Measurements from ENCODE around the gene RYR2.
A peak's percentile ranks its signal among the peaks of the same experiment; 100 is the strongest.
"Not testable (repeated sequence)": the region's sequence is repeated elsewhere in the genome, so short reads cannot be mapped to it uniquely, and the experiment has no call there.

RYR2 gene

GRCh38 chr1:237084341-237085077 is 42.5 kb downstream of the RYR2 start:
- no peak for FAIRE-seq

GRCh38 chr1:237091691-237092090 is 49.7 kb downstream of the RYR2 start:
- no peak for FAIRE-seq

- no peak for FAIRE-seq
These were observed 51.7 kb downstream of the RYR2 start for GRCh38 chr1:237093691-237094090.

- no peak for FAIRE-seq
These were observed 56.6 kb downstream of the RYR2 start for GRCh38 chr1:237098541-237098940.

GRCh38 chr1:237103021-237103420 is 61.0 kb downstream of the RYR2 start:
- FAIRE-seq = no peak

- no peak for FAIRE-seq
These were observed 62.1 kb downstream of the RYR2 start for GRCh38 chr1:237104096-237104495.

GRCh38 chr1:237105826-237106225 is 63.8 kb downstream of the RYR2 start:
- no peak for FAIRE-seq

- no peak for FAIRE-seq
These were observed 66.5 kb downstream of the RYR2 start for GRCh38 chr1:237108297-237109040.

- no peak for FAIRE-seq
These were observed 69.8 kb downstream of the RYR2 start for GRCh38 chr1:237111807-237112206.

- FAIRE-seq = no peak
These were observed 70.7 kb downstream of the RYR2 start for GRCh38 chr1:237112663-237113062.

GRCh38 chr1:237115035-237115434 is 73.1 kb downstream of the RYR2 start:
- FAIRE-seq = no peak

GRCh38 chr1:237119091-237119490 is 77.1 kb downstream of the RYR2 start:
- no peak for FAIRE-seq

- FAIRE-seq = no peak
These were observed 78.7 kb downstream of the RYR2 start for GRCh38 chr1:237120683-237121082.

GRCh38 chr1:237124856-237125462 is 83.0 kb downstream of the RYR2 start:
- no peak for FAIRE-seq

GRCh38 chr1:237126180-237126579 is 84.2 kb downstream of the RYR2 start:
- no peak for FAIRE-seq

- FAIRE-seq = not testable (repeated sequence)
These were observed 85.3 kb downstream of the RYR2 start for GRCh38 chr1:237127301-237127700.

GRCh38 chr1:237133921-237134320 is 91.9 kb downstream of the RYR2 start:
- FAIRE-seq = no peak

GRCh38 chr1:237134929-237135328 is 92.9 kb downstream of the RYR2 start:
- FAIRE-seq = no peak

GRCh38 chr1:237138551-237138950 is 96.6 kb downstream of the RYR2 start:
- no peak for FAIRE-seq

- no peak for FAIRE-seq
These were observed 97.7 kb downstream of the RYR2 start for GRCh38 chr1:237139732-237140131.

GRCh38 chr1:237140986-237141385 is 99.0 kb downstream of the RYR2 start:
- FAIRE-seq = peak; percentile 43

- FAIRE-seq = peak; percentile 26
These were observed 99.5 kb downstream of the RYR2 start for GRCh38 chr1:237141502-237141901.

GRCh38 chr1:237145379-237146135 is 103.6 kb downstream of the RYR2 start:
- FAIRE-seq = peak; percentile 88
